K562 (cell line): ENCODE results near the gene PIANP. TPM values are rescaled to one million over a fixed set of nuclear protein-coding genes. Genes with fewer than 3 reads are reported as not detected.
A peak's percentile ranks its signal among the peaks of the same experiment; 100 is the strongest.

Experiments used
- BRF2 ChIP-seq: IDR thresholded peaks from 3 replicates; pipeline ENCODE4 v1.6.1; 2011; ENCODE audit warnings: borderline replicate concordance, mild to moderate bottlenecking; ENCODE audit not compliant: insufficient read length, insufficient read depth
- FOXP1 ChIP-seq: sonication (generic); formaldehyde crosslinking; IDR thresholded peaks from 2 replicates; pipeline ENCODE4 v1.8.0; 2022; ENCODE audit warnings: mild to moderate bottlenecking, missing genetic modification reagents
- HDAC8 ChIP-seq: fragments of 450-650 bp; IDR thresholded peaks from 2 replicates; pipeline ENCODE4 v1.6.1; 2016; ENCODE audit warnings: mild to moderate bottlenecking, missing genetic modification characterization, moderate library complexity, missing compliant biosample characterization
- IRF9 ChIP-seq: fragments of 450-650 bp; IDR thresholded peaks from 2 replicates; pipeline ENCODE4 v1.6.1; 2016; ENCODE audit warnings: missing biosample characterization, missing genetic modification characterization
- KDM1A ChIP-seq, 2 experiments: fragments of 450-650 bp; IDR thresholded peaks; 2 replicates each; pipeline ENCODE4 v1.6.1; 2016; ENCODE audit warnings: mild to moderate bottlenecking in 2 of 2
- KDM5B ChIP-seq: fragments of 200-600 bp; sonication (generic); IDR thresholded peaks from 2 replicates; pipeline ENCODE4 v1.6.1; 2012; ENCODE audit warnings: low read depth, mild to moderate bottlenecking, moderate library complexity, low read length, control low read depth, inconsistent platforms; ENCODE audit not compliant: insufficient replicate concordance
- MNT ChIP-seq, 2 experiments: fragments of 450-650 bp; conservative IDR thresholded peaks; 2 replicates each; pipeline ENCODE4 v1.6.1; 2017; ENCODE audit warnings: mild to moderate bottlenecking in 2 of 2, moderate library complexity in 2 of 2
- NFIX ChIP-seq: fragments of 250-450 bp; sonication (Bioruptor Pico); IDR thresholded peaks from 2 replicates; pipeline ENCODE4 v1.4.0; 2020; ENCODE audit warnings: low read depth, mild to moderate bottlenecking, moderate library complexity
- NRF1 ChIP-seq, 2 experiments: fragments of 450-650 bp; IDR thresholded peaks in 1 of 2; conservative IDR thresholded peaks in 1 of 2; 2 replicates each; pipeline ENCODE4 v1.6.1; 2014; ENCODE audit warnings: mild to moderate bottlenecking in 2 of 2
- POLR2B ChIP-seq: fragments of 450-650 bp; IDR thresholded peaks from 2 replicates; pipeline ENCODE4 v1.6.1; 2018; ENCODE audit warnings: low read depth; ENCODE audit not compliant: partially characterized antibody
- POLR3G ChIP-seq: IDR thresholded peaks from 2 replicates; pipeline ENCODE4 v1.6.1; 2011; ENCODE audit not compliant: insufficient read length, insufficient replicate concordance; ENCODE audit errors: extremely low read depth
- SMAD4 ChIP-seq: fragments of 250-450 bp; sonication (Bioruptor Pico); conservative IDR thresholded peaks from 2 replicates; pipeline ENCODE4 v1.8.0; 2021; ENCODE audit warnings: inconsistent platforms, mild to moderate bottlenecking, moderate library complexity
- SMARCC2 ChIP-seq: fragments of 450-650 bp; IDR thresholded peaks from 2 replicates; pipeline ENCODE4 v1.6.1; 2017; ENCODE audit warnings: antibody characterized with exemption, moderate library complexity, mild to moderate bottlenecking, low read depth
- TAF9B ChIP-seq: fragments of 450-650 bp; IDR thresholded peaks from 2 replicates; pipeline ENCODE4 v1.6.1; 2018; ENCODE audit warnings: mild to moderate bottlenecking; ENCODE audit not compliant: partially characterized antibody
- TEAD4 ChIP-seq, 2 experiments: sonication (generic) in 1 of 2; formaldehyde crosslinking in 1 of 2; IDR thresholded peaks; 2 replicates each; pipeline versions ENCODE4 v1.6.1 to v1.8.0; 2012 to 2022; ENCODE audit warnings: borderline replicate concordance in 1 of 2, inconsistent platforms in 1 of 2, low read length in 1 of 2, mild to moderate bottlenecking in 1 of 2, missing genetic modification reagents in 1 of 2
- THRA ChIP-seq: fragments of 450-650 bp; IDR thresholded peaks from 2 replicates; pipeline ENCODE4 v1.6.1; 2017; ENCODE audit warnings: mild to moderate bottlenecking, moderate library complexity
- XRCC5 ChIP-seq: fragments of 200-400 bp; formaldehyde crosslinking; IDR thresholded peaks from 2 replicates; pipeline ENCODE4 v1.6.1; 2017; ENCODE audit warnings: low read depth, mild to moderate bottlenecking, low read length
- ZNF140 ChIP-seq: fragments of 250-450 bp; sonication (Bioruptor Pico); IDR thresholded peaks from 2 replicates; pipeline ENCODE4 v1.8.0; 2021; ENCODE audit warnings: moderate library complexity, mild to moderate bottlenecking, inconsistent platforms
- ZNF232 ChIP-seq: sonication (generic); formaldehyde crosslinking; IDR thresholded peaks from 2 replicates; pipeline ENCODE4 v1.8.0; 2022; ENCODE audit warnings: mild to moderate bottlenecking, missing genetic modification reagents
- ZNF3 ChIP-seq: fragments of 250-450 bp; sonication (Bioruptor Pico); IDR thresholded peaks from 2 replicates; pipeline ENCODE4 v1.5.0; 2021; ENCODE audit warnings: mild to moderate bottlenecking, moderate library complexity
- ZNF354B ChIP-seq: fragments of 250-450 bp; sonication (Bioruptor Pico); IDR thresholded peaks from 2 replicates; pipeline ENCODE4 v1.4.0; 2020
- ZNF586 ChIP-seq: fragments of 450-650 bp; formaldehyde crosslinking; conservative IDR thresholded peaks from 2 replicates; pipeline ENCODE4 v1.4.0; 2020; ENCODE audit warnings: mild to moderate bottlenecking, moderate library complexity
- ZNF778 ChIP-seq: fragments of 450-650 bp; formaldehyde crosslinking; IDR thresholded peaks from 2 replicates; pipeline ENCODE4 v1.4.0; 2020; ENCODE audit warnings: mild to moderate bottlenecking, moderate library complexity
- polyA plus RNA-seq, 8 experiments: library from polyadenylated mRNA; depleted of rRNA in 4 of 8; stranded (reverse) in 5 of 8; unstranded in 3 of 8; fragments of >200 nt; fragmentation: Nextera tagmentation in 2 of 8; fragmentation: Illumina TruSeq in 1 of 8; extraction: Ambion mirVana in 2 of 8; extraction: Trizol in 1 of 8; gene quantifications; 2 replicates each; pipeline versions ENCODE4 v1.2.1 to v1.2.3, GENCODE V29; 2011 to 2014; ENCODE audit warnings: inconsistent platforms in 1 of 8, missing spikeins in 1 of 8
- total RNA-seq, 7 experiments: library from RNA; depleted of rRNA in 6 of 7; stranded (reverse); fragments of >200 nt in 6 of 7; fragmentation: Illumina TruSeq in 2 of 7; extraction: Trizol in 2 of 7; gene quantifications; 2 replicates each; pipeline versions ENCODE4 v1.2.1 to v1.2.3, GENCODE V29; 2011 to 2021; ENCODE audit warnings: low replicate concordance in 1 of 7

Gene PIANP
- total and polyA plus RNA-seq, 9 of the 15 experiments (the other 6 are each of a cell fraction or from before 2014, with no cell fraction given), result 0.07 TPM; not detected in 8

- no peak for TF ChIP-seq BRF2
- TF ChIP-seq SMARCC2, result no peak
- no peak for TF ChIP-seq ZNF3 (CRISPR knock-in tag)
- no peak for TF ChIP-seq KDM5B
- no peak for TF ChIP-seq ZNF778 (CRISPR knock-in tag)
- TF ChIP-seq KDM1A (IDR thresholded peaks at IDR 0.05), result peak in 1 of 2 experiments; percentile 19; a peak in 1 of 4 replicates
- peak; percentile 67 to 76 for TF ChIP-seq NRF1 (conservative IDR thresholded peaks at IDR 0.05 in 1 of 2, IDR thresholded peaks at IDR 0.05 in 1 of 2)
- peak; percentile 85 to 92 for TF ChIP-seq MNT (conservative IDR thresholded peaks at IDR 0.05)
- no peak for TF ChIP-seq ZNF354B (CRISPR knock-in tag)
- TF ChIP-seq TEAD4 (IDR thresholded peaks at IDR 0.05; ENCODE audit: low read length), result no peak; the same call in 1 of the 2 replicates
- no peak for TF ChIP-seq TEAD4 (CRISPR knock-in tag; IDR thresholded peaks at IDR 0.05; ENCODE audit: borderline replicate concordance)
- TF ChIP-seq NFIX (CRISPR knock-in tag), result no peak
- no peak for TF ChIP-seq XRCC5
- TF ChIP-seq POLR3G, result no peak
- no peak for TF ChIP-seq ZNF586 (CRISPR knock-in tag)
- no peak for TF ChIP-seq TAF9B
- TF ChIP-seq POLR2B, result peak; percentile 49
- peak; percentile 51 for TF ChIP-seq SMAD4 (CRISPR knock-in tag)
- no peak for TF ChIP-seq THRA
- no peak for TF ChIP-seq FOXP1 (CRISPR knock-in tag)
- no peak for TF ChIP-seq IRF9 (tag)
- TF ChIP-seq ZNF232, result no peak
- no peak for TF ChIP-seq HDAC8 (tag)
- TF ChIP-seq ZNF140 (CRISPR knock-in tag), result no peak
These were observed 11.4 kb downstream of the PIANP start, which contains the start of gene ZNF384 (continued) for GRCh38 chr12:6688999-6689882.
